Stimulated activated CD8-positive, alpha-beta memory T cell treated with anti-CD3 and anti-CD28 coated beads, Interleukin-7, amount 100 ng/mL, for 24 hours (primary cell): ENCODE results near the gene CDH13.

Source experiments
- DNase-seq: peaks from one replicate; pipeline ENCODE4 v3.0.0-alpha.2; 2020; ENCODE audit warnings: low read depth

CDH13 gene

DNA sequence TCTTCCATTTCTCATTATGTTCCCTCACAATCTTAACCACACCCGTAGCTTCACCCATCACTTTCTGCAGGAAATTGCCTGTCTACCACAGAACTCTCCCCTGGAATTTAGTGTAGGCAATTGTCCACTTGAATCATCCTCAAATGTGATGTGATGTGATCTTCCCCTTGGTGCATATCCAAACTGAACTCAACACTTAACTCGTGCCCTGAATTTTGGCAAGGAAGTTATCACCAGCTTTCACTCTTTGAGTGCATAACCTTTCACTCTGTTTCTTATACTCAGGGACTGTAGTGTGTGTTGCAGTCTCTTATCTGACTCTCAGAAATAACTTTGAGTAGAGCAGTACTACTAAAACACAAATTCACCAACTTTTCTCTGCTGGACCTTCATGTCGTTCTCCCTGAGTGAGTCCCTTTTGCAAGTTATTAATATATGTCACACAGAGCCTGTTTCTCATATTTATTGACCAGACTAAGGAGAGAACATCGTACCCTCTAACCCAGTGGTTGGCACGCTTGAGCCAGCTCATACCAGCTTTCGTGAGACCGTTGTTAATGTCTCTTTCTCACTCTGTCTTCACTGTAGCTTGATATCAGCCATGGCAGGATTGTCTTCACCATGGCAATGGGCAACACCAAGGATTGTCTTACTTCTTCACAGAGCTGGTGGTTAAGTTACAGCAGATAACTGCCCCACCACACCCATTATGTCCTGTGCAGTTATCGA is 622.1 kb downstream of the CDH13 start:
- no peak for DNase-seq

- no peak for DNase-seq
These were observed 626.8 kb downstream of the CDH13 start for GRCh38 chr16:83253521-83253920.

DNA sequence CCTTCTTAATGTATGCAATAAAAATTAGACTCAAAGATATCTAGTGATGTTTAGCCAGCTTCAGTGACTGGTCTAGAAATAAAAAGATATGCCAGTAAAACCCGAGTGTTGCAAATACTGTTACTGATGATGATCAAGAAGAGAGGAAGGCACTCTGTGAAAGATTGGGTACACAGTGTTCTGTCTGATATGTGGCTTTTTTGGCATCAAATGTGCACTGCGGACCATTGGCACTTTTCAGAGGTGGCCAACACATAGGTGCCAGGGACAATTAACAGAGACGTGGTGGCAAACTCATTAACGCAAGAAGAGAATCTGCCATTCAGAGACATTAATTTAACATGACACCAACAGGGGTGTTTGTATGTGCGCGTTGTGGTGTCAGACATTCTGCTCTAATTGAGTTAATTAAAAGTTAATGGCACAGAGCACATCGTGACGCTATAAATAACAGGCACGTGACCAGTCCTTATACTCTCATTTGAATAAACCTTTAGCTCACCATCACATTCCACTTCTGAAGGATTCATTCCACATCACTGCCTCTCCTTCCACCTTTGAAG is 631.7 kb downstream of the CDH13 start:
- no peak for DNase-seq

GRCh38 chr16:83266848-83267553 is 640.2 kb downstream of the CDH13 start:
- no peak for DNase-seq

GRCh38 chr16:83268169-83268568 is 641.4 kb downstream of the CDH13 start:
- no peak for DNase-seq

GRCh38 chr16:83269048-83269447 is 642.3 kb downstream of the CDH13 start:
- DNase-seq: no peak

DNA sequence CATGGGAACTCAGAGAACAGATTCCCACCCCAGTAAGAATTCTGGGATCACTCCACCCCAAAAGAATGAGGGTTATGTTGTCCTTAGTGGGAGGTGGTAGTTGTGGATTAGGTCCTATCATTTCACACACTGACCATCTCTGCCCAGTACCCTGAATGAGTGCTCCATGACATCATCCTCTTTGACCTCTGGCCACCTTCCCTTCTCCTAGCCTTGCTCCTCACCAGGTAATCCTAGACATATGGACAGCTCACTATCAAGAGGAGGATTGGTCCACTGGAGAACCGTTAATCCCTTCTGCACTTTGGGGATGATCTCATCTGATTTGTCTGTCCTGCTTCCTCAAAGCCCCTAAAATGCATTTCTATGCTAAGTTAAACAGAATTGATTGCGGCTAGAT is 642.8 kb downstream of the CDH13 start:
- no peak for DNase-seq

DNA sequence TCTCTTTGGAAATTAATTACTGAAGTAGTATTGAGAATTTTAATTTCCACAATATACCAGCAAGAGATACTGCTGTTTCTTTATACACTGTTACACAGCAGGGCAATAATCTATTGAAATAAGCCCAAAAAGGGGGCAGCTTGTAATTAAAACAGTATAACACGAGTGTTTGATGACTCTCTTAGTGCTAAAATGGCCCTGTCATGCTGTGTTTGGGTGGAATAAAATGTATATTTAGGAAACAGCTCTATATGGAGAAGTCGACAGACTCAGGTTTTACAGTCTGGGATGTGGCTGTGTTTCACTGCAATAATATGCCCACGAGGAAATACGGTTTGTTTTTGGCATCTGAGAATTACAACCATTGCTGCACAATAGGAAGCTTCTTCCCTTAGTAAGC is 643.3 kb downstream of the CDH13 start:
- DNase-seq: no peak

DNA sequence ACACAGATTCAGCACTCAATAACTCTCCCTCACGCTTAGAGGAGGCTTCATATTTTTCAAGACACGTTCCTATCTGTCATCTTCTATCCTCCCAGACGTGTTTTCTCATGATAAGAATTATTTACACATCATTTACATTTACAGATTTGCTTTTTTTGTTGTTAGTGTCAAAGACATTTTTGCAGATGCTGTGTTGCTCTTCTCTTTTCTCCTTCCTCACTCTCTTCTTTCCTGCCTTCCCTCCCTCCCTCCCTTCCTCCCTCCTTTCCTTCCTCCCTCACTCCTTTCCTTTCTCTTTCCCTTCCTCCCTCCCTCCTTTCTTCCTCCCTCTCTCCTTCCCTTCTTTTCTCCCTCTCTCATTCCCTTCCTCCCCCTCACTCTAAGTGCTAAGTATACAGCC is 643.9 kb downstream of the CDH13 start:
- DNase-seq: no peak

GRCh38 chr16:83271123-83271522 is 644.4 kb downstream of the CDH13 start:
- no peak for DNase-seq

DNA sequence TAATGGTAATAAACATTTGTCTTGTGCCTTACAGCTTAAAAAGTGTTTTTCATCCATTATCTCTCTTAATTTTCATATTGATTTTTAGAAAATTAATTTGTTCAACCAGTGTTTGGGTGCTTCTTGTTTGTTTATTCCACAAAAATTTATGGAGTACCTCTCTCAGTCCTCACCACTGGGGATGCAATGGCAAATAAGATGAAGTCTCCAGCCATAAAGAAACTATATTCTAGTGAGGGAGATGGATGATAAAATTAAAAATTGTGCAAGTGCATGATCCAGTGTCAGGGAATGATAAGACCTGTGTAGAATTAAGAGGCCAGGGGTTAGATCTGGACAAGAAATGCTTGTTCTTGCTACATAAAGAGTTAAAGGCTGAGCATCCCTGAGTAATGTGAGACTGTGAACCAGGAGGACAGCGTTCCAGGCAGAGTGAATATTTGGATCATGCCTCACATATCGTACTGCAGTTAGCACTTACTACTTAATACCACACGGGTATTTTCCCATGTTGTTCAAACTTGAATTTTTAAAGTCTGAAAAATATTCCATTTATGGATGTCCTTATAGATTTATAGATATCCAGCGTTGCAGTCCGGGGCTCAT is 645.3 kb downstream of the CDH13 start:
- DNase-seq: no peak

GRCh38 chr16:83272843-83273242 is 646.1 kb downstream of the CDH13 start:
- no peak for DNase-seq

DNA sequence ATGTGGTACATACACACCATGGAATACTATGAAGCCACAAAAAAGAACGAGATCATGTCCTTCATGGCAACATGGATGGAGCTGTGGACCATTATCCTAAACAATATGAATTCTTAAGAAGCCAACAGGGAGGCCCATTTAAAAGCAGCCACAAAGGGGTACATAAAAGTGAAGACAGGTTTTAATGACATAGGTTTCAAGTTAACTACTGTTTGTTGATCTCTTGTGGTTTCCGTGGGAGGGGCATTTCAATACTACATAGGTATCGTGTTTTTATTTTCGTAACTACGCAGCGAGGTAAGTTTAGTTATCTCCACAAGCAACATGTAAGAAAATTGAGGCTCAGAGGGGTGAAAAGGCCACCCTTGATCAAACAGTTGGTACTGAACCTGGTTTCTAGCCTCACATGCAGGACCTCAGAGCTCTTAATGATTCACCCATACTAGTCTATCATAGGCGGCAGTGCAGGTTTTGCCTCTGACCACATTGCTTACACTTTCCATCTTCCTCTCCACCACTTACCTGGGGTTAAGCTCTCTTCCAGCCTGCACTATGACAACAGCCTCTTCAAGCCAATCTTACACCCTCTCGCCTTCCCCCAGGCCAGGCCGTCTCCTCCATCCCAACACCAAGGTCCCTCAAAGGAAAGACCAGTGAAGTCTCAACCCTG is 646.9 kb downstream of the CDH13 start:
- no peak for DNase-seq

- no peak for DNase-seq
These were observed 652.5 kb downstream of the CDH13 start for GRCh38 chr16:83279251-83279650.

GRCh38 chr16:83285921-83286320 is 659.2 kb downstream of the CDH13 start:
- no peak for DNase-seq

DNA sequence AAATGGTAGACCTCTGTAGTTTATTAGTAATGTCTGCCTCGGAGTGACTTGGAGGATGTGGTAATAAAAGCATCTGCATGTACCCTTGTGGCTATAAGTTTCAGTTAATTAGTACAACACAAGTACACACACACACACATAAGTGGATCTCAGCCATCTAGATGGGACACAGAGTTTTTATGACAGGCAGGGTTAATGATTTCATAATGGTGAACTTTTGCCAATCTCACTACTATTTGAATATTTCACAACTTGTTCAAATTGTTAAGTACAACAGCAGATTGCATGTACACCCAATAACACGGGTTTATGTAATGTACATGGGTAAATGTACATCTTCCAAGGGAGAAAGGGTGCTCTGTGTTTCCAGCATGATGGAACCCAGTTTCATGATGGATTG is 669.7 kb downstream of the CDH13 start:
- DNase-seq: no peak

DNA sequence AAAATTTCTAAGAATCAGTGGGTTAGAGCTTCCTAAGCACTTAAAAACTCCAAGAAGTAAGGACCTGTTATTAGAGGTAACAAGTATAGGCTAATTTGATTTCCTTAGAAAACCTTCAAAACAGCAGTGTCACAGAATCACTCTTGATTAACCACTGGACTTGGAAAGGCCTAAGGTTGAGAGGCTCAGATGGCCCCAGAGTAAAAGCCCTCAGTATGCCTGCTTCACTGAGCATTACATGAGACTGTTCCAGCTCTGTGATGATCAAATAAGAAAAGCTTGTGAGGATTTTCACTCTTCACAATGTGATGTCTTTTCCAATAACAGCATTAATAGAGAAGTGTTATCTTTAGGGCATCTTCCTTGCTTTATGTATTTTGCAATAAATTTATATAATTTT is 671.8 kb downstream of the CDH13 start:
- no peak for DNase-seq

GRCh38 chr16:83300326-83300725 is 673.6 kb downstream of the CDH13 start:
- DNase-seq: no peak

GRCh38 chr16:83301971-83302370 is 675.2 kb downstream of the CDH13 start:
- DNase-seq: no peak

DNA sequence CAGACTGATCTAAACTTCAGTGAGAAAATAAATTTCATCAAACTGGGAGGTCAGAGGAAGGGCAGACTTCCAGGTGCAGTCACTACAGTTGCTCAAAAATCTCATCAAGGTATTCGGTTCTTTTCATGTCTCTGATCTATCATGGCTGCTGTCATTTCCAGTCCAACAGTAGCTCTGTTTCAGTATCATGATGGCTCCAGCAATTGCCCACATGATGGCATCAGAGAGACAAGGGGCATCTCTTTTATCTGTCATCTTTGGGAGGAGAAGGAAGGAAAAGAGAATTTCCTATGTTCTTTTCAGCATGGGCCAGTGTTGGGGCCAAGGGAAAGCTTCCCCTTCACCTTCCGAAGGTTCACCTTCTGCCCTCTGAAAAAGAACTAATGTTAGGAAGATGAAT is 676.1 kb downstream of the CDH13 start:
- no peak for DNase-seq

GRCh38 chr16:83305092-83305491 is 678.3 kb downstream of the CDH13 start:
- DNase-seq: no peak

DNA sequence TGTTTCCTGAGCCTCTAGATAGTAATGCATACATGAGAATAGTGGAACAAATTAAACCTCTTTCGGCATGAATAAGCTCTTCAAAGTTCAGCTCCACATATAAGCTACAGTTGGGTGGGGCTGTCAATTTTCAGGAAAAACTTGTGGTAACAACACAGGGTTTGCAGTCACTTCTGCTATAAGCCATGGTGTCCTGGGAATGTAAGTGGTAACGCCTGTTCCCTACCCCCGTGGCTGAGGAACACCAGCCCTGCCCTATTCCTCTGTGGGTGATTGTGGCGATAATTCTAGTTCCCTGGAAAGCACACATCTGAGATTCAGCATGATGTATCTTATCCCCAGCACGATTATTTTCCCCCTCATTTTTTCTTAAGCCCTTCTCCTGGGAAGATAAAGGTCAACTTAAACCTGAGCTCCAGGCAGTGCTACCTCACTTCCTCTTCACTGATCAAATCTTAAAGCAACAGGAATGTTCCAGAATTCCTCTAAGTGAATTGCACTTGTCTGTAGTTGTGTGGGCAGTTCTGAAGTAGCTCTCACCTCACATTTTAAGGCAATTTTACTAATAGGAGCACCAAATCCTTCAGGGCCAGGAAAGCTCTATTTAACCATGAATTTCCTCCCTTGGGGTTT is 680.3 kb downstream of the CDH13 start:
- DNase-seq: no peak
